Measurements from ENCODE around the gene LPO. TPM values are rescaled to one million over a fixed set of nuclear protein-coding genes. Genes with fewer than 3 reads are reported as not detected.

Gene LPO
- polyA plus RNA-seq, 1 donor, result 0.37 TPM

GRCh38 chr17:58268774-58269556 lies 30.6 kb downstream of the LPO start:
- no peak overlapping the region for H3K27ac ChIP-seq (ENCODE audit: low read length)
- WGBS (ENCODE audit: insufficient coverage, low lambda C conversion rate), result no CpG with 5 or more reads among the region's 6 CpGs
- H3K4me3 ChIP-seq (ENCODE audit: low read length), result no peak overlapping the region
- H3K9me3 ChIP-seq (ENCODE audit: control insufficient read depth, low read depth, low read length), result no peaks in the 10 kb centered on the region
- H3K27me3 ChIP-seq (ENCODE audit: control insufficient read depth, insufficient read depth, low read length), result peaks cover 7% of the 10 kb centered on the region
- H3K36me3 ChIP-seq (ENCODE audit: control insufficient read depth, insufficient read depth, low read length), result no peaks in the 10 kb centered on the region
- no peak for DNase-seq
- no peaks in the 10 kb centered on the region for H3K4me1 ChIP-seq (ENCODE audit: control insufficient read depth, insufficient read depth, low read length)

- WGBS (ENCODE audit: insufficient coverage, low lambda C conversion rate), result no CpG with 5 or more reads among the region's 9 CpGs
- H3K27ac ChIP-seq (ENCODE audit: low read length), result no peak overlapping the region
Measured at GRCh38 chr17:58269557-58270291, 31.3 kb downstream of the LPO start.

DNA sequence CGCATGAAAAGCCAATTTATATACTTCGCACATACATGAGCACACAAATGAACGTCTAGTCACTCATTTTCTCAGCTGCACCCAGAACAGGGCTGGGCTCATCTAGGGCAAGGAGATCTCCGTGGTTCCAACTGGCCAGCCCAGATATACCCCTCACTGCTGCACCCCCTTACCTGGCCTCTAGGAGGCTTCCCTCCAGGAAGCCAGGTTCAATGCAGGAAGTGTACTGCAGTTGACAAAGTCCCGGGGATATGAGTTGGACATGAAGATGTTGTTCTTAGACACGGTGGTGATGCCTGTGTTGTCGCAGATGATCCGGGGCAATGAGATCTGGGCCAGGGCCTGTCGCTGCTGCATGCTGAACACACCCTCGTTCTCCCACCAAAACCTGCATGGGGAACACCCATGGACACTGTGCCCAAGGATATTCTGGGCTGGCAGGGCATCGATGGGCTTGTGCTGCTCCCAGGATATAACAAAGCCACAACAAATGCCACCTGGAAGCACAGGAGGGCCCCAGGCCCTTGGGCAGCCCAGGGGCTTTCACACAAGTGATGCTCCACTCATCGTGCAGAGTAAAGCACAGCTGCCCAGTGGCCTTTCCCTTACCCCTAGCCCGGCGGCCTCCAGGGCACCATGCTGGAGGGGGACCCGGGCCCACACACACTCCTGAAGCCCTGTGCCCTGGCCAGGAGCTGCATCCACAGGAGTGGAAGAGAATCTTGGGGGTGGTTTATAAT lies 32.3 kb downstream of the LPO start:
- no peak for DNase-seq
- no peak overlapping the region for H3K27ac ChIP-seq (ENCODE audit: low read length)
- no peak overlapping the region for H3K4me3 ChIP-seq (ENCODE audit: low read length)
- WGBS (ENCODE audit: insufficient coverage, low lambda C conversion rate), result no CpG with 5 or more reads among the region's 15 CpGs
- H3K36me3 ChIP-seq (ENCODE audit: control insufficient read depth, insufficient read depth, low read length), result no peaks in the 10 kb centered on the region
- H3K9me3 ChIP-seq (ENCODE audit: control insufficient read depth, low read depth, low read length), result no peaks in the 10 kb centered on the region
- H3K4me1 ChIP-seq (ENCODE audit: control insufficient read depth, insufficient read depth, low read length), result no peaks in the 10 kb centered on the region
- H3K27me3 ChIP-seq (ENCODE audit: control insufficient read depth, insufficient read depth, low read length), result no peaks in the 10 kb centered on the region

More at GRCh38 chr17:58269557-58270291, 31.3 kb downstream of the LPO start:
- Histone ChIP-seq H3K4me3 (ENCODE audit: low read length) (no peak overlapping the region), H3K36me3 (ENCODE audit: control insufficient read depth, insufficient read depth, low read length) (no peaks in the 10 kb centered on the region), H3K27me3 (ENCODE audit: control insufficient read depth, insufficient read depth, low read length) (peaks cover 2% of the 10 kb centered on the region), H3K4me1 (ENCODE audit: control insufficient read depth, insufficient read depth, low read length) (no peaks in the 10 kb centered on the region), H3K9me3 (ENCODE audit: control insufficient read depth, low read depth, low read length) (no peaks in the 10 kb centered on the region)
- no peak for DNase-seq

- H3K4me3 ChIP-seq (ENCODE audit: low read length), result no peak overlapping the region
- peaks cover 2% of the 10 kb centered on the region for H3K27me3 ChIP-seq (ENCODE audit: control insufficient read depth, insufficient read depth, low read length)
- no peak for DNase-seq
- no peaks in the 10 kb centered on the region for H3K4me1 ChIP-seq (ENCODE audit: control insufficient read depth, insufficient read depth, low read length)
- H3K9me3 ChIP-seq (ENCODE audit: control insufficient read depth, low read depth, low read length), result no peaks in the 10 kb centered on the region
- no CpG with 5 or more reads among the region's 21 CpGs for WGBS (ENCODE audit: insufficient coverage, low lambda C conversion rate)
- no peaks in the 10 kb centered on the region for H3K36me3 ChIP-seq (ENCODE audit: control insufficient read depth, insufficient read depth, low read length)
- H3K27ac ChIP-seq (ENCODE audit: low read length), result no peak overlapping the region
Measured at GRCh38 chr17:58271216-58271931, 33.0 kb downstream of the LPO start.

- no peak overlapping the region for H3K4me3 ChIP-seq (ENCODE audit: low read length)
- H3K27me3 ChIP-seq (ENCODE audit: control insufficient read depth, insufficient read depth, low read length), result peaks cover 8% of the 10 kb centered on the region
- DNase-seq, result no peak
- 100% methylated on average over 1 of the region's 12 CpGs for WGBS (ENCODE audit: insufficient coverage, low lambda C conversion rate)
- H3K4me1 ChIP-seq (ENCODE audit: control insufficient read depth, insufficient read depth, low read length), result no peaks in the 10 kb centered on the region
- no peak overlapping the region for H3K27ac ChIP-seq (ENCODE audit: low read length)
- no peaks in the 10 kb centered on the region for H3K36me3 ChIP-seq (ENCODE audit: control insufficient read depth, insufficient read depth, low read length)
- H3K9me3 ChIP-seq (ENCODE audit: control insufficient read depth, low read depth, low read length), result no peaks in the 10 kb centered on the region
Measured at GRCh38 chr17:58272367-58273280, 34.2 kb downstream of the LPO start.

- no peak for DNase-seq
- Histone ChIP-seq H3K27ac (ENCODE audit: low read length) (no peak overlapping the region), H3K27me3 (ENCODE audit: control insufficient read depth, insufficient read depth, low read length) (peaks cover 16% of the 10 kb centered on the region), H3K4me1 (ENCODE audit: control insufficient read depth, insufficient read depth, low read length) (no peaks in the 10 kb centered on the region), H3K4me3 (ENCODE audit: low read length) (no peak overlapping the region), H3K9me3 (ENCODE audit: control insufficient read depth, low read depth, low read length) (no peaks in the 10 kb centered on the region), H3K36me3 (ENCODE audit: control insufficient read depth, insufficient read depth, low read length) (no peaks in the 10 kb centered on the region)
- WGBS (ENCODE audit: insufficient coverage, low lambda C conversion rate), result no CpG with 5 or more reads among the region's 15 CpGs
Measured at GRCh38 chr17:58273453-58274104, 35.2 kb downstream of the LPO start.

GRCh38 chr17:58275417-58275816 lies 37.0 kb downstream of the LPO start:
- H3K4me1 ChIP-seq (ENCODE audit: control insufficient read depth, insufficient read depth, low read length), result no peaks in the 10 kb centered on the region
- no peak overlapping the region for H3K4me3 ChIP-seq (ENCODE audit: low read length)
- no peak overlapping the region for H3K27ac ChIP-seq (ENCODE audit: low read length)
- no peak for DNase-seq
- no peaks in the 10 kb centered on the region for H3K36me3 ChIP-seq (ENCODE audit: control insufficient read depth, insufficient read depth, low read length)
- peaks cover 34% of the 10 kb centered on the region for H3K27me3 ChIP-seq (ENCODE audit: control insufficient read depth, insufficient read depth, low read length)
- no peaks in the 10 kb centered on the region for H3K9me3 ChIP-seq (ENCODE audit: control insufficient read depth, low read depth, low read length)
- 96% methylated on average over 5 of the region's 10 CpGs for WGBS (ENCODE audit: insufficient coverage, low lambda C conversion rate)

DNA sequence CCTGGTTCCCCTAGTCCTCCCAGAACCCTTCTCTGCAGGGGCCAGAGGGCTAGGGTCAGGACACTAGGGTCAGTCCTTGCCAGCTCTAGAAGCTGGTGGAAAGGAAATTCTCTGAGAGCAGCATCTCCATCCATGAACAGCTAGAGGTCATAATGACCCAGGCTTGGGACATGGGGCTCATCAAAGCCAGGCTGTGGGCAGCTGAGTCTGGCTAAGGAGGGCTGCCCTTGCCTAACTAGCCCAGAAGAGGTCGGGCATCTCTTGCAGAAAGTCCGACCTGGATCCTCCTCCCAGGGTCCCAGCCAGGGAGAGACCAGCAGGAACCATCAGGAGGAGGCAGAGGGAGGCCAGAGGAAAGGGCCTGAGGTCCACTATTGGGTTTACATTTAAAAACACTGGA lies 38.0 kb downstream of the LPO start:
- H3K27ac ChIP-seq (ENCODE audit: low read length), result no peak overlapping the region
- no peaks in the 10 kb centered on the region for H3K9me3 ChIP-seq (ENCODE audit: control insufficient read depth, low read depth, low read length)
- no peaks in the 10 kb centered on the region for H3K36me3 ChIP-seq (ENCODE audit: control insufficient read depth, insufficient read depth, low read length)
- no CpG with 5 or more reads among the region's 2 CpGs for WGBS (ENCODE audit: insufficient coverage, low lambda C conversion rate)
- H3K27me3 ChIP-seq (ENCODE audit: control insufficient read depth, insufficient read depth, low read length), result peaks cover 41% of the 10 kb centered on the region
- DNase-seq, result no peak
- H3K4me3 ChIP-seq (ENCODE audit: low read length), result no peak overlapping the region
- no peaks in the 10 kb centered on the region for H3K4me1 ChIP-seq (ENCODE audit: control insufficient read depth, insufficient read depth, low read length)

DNA sequence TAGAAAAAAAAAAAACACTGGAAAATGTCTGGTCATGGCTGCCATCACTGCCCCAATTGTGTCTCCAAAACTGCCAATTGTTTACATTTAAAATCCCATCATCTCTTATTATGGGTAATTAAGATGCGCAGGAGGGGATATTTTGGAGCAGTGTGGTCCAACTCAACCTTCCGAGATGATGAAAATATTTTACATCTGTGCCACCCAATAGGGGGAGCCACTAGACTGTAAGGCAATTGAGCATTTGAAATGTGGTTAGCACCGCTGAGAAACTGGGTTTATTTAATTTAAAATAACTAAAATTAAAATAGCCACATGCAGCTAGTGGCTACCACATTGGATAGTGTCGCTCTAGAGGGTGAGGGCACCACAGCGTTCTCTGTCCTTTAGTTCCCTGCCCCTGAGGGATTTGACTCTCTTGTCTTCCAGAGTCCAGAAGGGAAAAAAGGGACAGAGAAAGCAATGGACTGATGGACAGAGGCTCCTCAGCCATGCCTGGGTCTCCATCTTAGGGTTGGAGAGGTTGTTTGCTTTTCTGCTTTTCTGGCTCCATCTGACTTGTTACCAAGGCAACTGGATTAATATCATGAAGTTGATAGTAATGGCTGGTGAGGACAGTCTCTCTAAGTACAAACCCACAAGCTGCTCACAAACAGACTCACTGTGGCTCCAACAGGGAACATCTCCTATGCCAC lies 38.9 kb downstream of the LPO start:
- Histone ChIP-seq H3K36me3 (ENCODE audit: control insufficient read depth, insufficient read depth, low read length) (no peaks in the 10 kb centered on the region), H3K27me3 (ENCODE audit: control insufficient read depth, insufficient read depth, low read length) (peaks cover 47% of the 10 kb centered on the region), H3K4me1 (ENCODE audit: control insufficient read depth, insufficient read depth, low read length) (no peaks in the 10 kb centered on the region), H3K9me3 (ENCODE audit: control insufficient read depth, low read depth, low read length) (no peaks in the 10 kb centered on the region), H3K4me3 (ENCODE audit: low read length) (no peak overlapping the region), H3K27ac (ENCODE audit: low read length) (no peak overlapping the region)
- no peak for DNase-seq
- no CpG with 5 or more reads among the region's 5 CpGs for WGBS (ENCODE audit: insufficient coverage, low lambda C conversion rate)
